IPS DF 4.7 (cell line): ENCODE results near the gene GNAI2.

Experiments used
- DNase-seq: peaks from one replicate; pipeline ENCODE4 v3.0.0-alpha.2; 2013; ENCODE audit warnings: low spot score; ENCODE audit errors: extremely low read depth

Gene GNAI2

GRCh38 chr3:50297896-50298725 lies 62.1 kb downstream of the GNAI2 start:
- DNase-seq = no peak

GRCh38 chr3:50298836-50299637 lies 63.0 kb downstream of the GNAI2 start, which contains the start of the genes HYAL3 and NAA80:
HYAL3 (minus strand) TSS chr3:50299405; CDS start chr3:50295602, 3,803 bp downstream.
NAA80 (minus strand) TSS chr3:50299405; CDS start chr3:50297463, 1,942 bp downstream.
- no peak for DNase-seq

DNA sequence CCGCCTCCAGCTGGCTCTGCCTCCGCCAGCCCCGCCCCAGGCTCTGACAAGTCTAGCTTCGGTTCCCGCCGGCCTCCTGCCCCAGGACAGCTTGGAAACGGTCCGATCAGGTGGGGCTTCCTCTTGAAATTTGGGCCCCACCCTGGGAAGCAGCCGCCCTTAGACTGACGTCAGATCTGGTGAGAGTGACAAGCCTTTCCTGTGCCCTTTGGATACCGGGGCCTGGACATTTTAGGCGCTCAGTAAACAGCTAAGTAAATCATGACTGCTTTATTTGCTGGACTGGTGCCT lies 63.6 kb downstream of the GNAI2 start:
- DNase-seq = no peak

- DNase-seq = no peak
Observed at GRCh38 chr3:50299929-50300680, 64.1 kb downstream of the GNAI2 start.

GRCh38 chr3:50300681-50301254 lies 64.8 kb downstream of the GNAI2 start:
- no peak for DNase-seq

GRCh38 chr3:50302095-50303012 lies 66.3 kb downstream of the GNAI2 start:
- no peak for DNase-seq

DNA sequence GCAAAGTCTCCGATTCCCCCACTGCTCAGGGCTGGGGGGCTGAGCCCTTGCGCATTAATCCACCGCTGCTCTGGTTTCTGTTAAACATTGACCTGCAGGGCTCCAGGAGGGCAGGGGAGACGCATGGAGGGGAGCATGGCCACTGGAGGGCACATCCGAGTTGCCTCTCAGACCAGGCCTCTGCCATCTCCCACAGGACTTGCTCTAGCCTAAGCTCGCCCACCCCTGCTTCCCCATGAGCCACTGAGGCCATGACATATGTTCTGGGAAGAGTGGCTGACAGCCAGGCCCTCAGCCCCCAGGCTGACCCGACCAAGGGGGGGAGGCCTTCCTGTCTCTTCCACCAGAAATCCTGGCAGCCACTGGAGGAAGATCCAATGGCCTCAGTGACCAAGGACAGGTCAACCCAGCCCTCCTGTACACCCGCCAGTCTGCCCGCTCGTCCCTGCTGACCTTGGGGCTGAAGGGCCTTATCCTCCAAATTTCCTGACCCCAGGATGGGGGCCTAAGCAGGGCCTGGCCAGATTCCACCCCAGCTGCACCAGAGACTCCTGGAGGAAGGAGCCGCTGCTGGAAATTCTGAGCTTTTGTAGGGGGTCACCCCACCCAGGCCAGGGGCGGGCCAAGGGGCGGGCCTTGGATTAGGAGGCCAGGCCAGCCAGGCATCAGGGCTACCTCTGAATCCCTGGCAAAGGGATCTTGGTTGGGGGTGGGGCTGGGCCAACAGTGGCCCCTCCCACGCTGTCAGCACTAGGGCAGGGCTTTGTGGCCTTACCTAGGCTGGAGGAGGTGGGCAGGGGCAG lies 67.2 kb downstream of the GNAI2 start, which contains the start of gene HYAL1:
Gene HYAL1, minus strand, starts transcription at position 562 of the 803 bp plus-strand sequence. CDS start 618 bp downstream, outside the sequence.
- DNase-seq = no peak

DNA sequence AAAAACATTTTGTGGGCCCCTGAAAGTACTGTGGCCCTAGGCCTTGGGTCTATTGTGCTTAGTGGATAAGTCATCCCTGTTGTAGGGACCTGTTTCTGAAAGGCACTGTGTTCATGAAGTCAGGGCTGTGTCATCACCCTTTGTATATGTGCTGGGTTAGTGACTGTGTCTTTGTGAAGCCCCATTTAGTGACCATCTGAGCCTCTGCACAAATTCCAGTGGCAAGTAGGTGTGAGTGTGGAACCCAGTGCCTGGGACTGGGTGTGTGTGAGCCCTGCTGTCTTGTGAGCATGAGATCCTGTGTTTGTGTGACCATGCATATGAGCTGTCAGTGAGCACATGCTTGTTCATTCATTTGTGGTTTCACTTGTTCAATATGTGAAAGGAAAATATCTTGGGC lies 68.6 kb downstream of the GNAI2 start:
- DNase-seq = no peak
